HG02588 (cell line): ENCODE data around the gene GRM4.

Experiments used
- ATAC-seq: cut with Tn5 transposase; IDR thresholded peaks from one replicate; pipeline ENCODE4 v1.9.1; 2021; ENCODE audit warnings: mild to moderate bottlenecking, moderate library complexity; ENCODE audit not compliant: unreplicated experiment

Gene GRM4

GRCh38 chr6:34157851-34158250 lies 12.0 kb upstream of the GRM4 start:
- ATAC-seq: no peak

DNA sequence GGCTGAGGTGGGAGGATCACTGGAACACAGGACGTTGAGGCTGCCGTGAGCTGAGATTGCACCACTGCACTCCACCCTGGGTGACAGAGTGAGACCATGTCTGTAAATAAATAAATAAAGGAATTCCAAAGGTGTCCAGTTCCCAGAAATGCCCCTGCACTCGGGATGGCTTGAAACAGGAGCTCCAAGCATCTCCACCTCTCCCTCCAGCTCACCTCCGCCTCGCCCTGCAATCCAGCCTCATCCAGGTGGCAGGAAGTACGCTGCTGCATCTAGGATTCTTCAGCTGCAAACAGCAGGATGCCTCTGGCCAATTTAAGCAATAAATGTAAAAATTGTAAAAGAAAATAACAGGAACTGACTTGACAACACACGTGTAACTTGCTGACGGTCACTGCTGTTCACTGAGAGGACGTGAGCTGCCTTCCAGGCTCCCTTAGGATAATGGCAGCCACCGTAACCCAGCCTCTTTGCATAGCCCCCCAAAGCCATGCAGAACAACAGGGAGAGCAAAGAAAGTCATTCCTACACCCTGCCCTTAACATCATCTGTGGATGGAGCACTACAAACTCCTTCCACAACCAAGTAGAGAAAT lies 11.4 kb upstream of the GRM4 start:
- ATAC-seq: no peak

GRCh38 chr6:34155471-34156300 lies 9.8 kb upstream of the GRM4 start:
- ATAC-seq: no peak

GRCh38 chr6:34154668-34155447 lies 9.0 kb upstream of the GRM4 start:
- ATAC-seq: no peak

DNA sequence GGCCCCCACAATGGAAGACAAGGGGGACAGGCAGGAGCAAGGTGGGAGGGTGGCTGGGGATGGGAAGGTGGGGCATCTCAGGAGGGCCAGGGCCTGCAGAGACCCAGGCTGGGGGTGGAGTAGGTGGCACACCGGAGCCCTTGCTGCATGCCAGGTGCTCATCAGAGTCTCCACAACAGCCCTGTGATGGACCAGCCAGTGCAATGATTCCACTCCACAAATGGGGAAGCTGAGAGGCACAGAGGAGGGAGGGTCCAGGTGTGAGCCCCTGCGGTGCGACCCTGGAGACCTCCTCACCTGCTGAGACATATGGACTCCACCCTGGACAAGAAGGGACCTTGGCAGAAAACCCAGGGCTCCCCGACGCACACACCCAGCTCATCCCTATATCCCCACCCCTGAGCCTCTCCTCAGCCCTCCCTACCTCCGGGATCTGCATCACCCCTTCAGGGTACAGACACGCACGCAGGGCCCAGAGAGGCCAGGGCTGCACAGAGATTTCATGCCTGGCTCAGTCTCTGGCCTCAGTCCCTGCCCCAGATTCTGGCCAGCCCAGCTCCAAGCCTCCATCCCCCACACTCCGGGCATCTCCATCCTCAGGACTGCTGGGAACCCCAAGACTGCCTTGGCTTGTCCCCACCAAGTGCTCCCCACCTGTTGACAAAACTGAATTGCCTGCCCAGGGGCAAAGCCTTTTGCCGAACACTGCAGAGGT lies 7.1 kb upstream of the GRM4 start:
- ATAC-seq: no peak

GRCh38 chr6:34152042-34152524 lies 6.2 kb upstream of the GRM4 start:
- no peak for ATAC-seq

DNA sequence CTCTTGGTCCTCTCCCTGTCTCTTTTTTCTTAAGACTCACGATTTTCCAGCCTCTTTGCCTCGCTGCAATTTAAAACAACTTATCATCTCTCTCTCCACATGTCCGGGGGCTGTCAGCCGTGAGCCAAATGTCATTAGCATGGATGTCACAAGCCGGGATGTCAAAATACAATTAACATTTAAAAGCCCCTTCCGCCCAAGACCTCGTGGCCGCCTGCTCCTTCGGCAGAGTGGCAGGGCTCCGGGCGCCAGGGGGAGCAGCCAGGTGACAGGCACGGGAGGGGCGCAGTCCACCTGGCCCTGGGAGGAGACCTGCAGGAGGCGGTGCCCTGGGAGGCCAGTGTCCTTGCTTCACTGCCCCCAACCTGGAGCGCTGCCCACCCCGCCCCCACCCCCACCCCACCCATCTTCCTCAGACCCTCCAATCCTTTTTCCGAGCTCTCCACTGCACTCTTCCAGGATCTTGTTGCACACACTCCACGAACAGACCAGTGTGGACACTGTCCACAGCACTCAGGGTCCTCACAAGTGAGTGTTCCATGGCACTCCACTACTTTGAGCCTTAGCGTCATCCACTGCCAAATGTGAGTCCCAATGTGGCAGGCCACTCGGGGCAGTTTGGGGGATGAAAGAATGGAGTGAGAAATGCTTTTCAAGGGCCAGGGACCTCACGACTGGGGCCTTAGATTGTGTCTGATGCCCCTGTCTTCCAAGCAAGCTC lies 5.6 kb upstream of the GRM4 start:
- ATAC-seq: no peak

- no peak for ATAC-seq
These were observed 4.9 kb upstream of the GRM4 start for GRCh38 chr6:34150766-34151165.

DNA sequence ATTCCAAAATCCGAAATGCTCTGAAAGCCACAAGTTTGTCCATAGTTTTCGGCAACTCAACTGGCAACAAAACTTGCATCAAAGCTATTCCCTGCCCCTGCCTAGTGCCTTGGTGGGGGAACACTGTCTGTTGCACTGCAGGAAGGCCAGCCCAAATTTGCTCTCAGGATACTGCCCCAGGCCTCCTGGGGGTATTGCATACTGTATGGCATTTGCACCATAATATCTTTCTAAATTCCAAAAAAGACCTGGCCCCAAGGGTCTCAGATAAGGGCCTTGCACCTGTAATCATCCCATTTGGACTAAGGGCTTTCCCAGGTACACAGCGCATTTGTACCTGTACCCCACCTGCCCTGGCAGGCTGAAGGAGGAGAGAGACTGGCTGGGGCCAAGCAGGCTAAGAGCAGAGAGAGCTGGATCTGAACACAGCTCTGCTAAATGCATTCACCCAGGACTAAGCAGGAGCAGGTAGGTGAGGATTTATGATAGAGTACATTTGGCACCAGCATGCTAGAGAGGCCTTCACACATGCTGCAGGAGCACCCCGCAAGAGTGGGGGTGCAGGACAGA lies 4.0 kb upstream of the GRM4 start:
- ATAC-seq: no peak

DNA sequence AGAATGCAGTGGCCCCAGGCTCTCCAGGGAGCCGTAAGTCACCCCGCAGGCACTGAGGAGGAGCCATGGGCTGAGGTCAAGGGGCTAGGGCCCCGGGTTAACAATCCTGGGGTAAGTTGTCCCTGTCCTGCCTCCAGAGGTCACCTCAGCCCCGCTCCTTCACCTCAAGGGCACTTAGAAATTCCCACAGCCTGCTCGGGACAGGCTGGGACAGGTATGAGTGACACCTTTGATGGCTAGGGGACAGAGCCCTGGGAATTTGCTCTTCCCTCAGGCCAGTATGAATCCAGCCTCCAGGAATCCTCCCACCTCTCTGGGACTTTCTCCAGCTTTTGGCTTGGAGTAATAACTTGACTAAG lies 3.5 kb upstream of the GRM4 start:
- no peak for ATAC-seq

GRCh38 chr6:34148631-34149451 lies 3.0 kb upstream of the GRM4 start:
- no peak for ATAC-seq

- ATAC-seq: no peak
These were observed 2.2 kb upstream of the GRM4 start for GRCh38 chr6:34147906-34148630.

- ATAC-seq: no peak
These were observed 1.1 kb upstream of the GRM4 start for GRCh38 chr6:34146801-34147592.

- ATAC-seq: no peak
These were observed 496 bp downstream of the GRM4 start for GRCh38 chr6:34145161-34146020.

DNA sequence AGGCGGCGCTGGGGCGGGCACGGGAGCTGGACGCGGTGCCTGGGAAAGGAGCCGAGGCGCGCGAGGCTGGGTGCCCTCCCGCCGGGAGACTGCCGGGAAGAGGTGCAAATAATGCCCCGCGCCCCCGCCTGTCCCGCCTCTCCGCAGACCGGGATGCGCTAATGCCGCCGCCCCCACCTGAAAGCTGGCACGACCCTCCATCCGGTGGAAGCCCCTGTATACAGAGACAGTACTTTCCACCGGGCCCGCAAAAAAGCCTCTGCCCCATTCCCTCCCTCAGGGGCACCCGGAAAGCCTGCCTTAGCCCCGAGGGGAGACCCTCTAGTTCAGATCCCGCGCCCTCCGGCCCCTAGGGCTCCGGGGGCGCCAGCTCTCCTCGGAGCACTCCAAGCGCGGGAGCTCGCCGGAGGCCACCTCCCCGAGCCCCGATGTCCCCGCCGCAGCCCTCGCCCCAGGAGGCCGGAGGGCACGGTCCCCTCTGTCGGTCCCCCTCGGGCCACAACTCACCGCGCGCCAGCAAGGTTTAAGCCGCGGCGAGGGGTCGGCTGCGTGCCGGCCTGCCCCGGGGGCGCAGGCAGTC lies 1.2 kb downstream of the GRM4 start:
- ATAC-seq: no peak

GRCh38 chr6:34143884-34144580 lies 1.9 kb downstream of the GRM4 start:
- ATAC-seq: no peak
